Osteoblast (primary cell): ENCODE data around the gene ENPEP. TPM values are rescaled to one million over a fixed set of nuclear protein-coding genes. Genes with fewer than 3 reads are reported as not detected.
"Not testable (repeated sequence)": the region's sequence is repeated elsewhere in the genome, so short reads cannot be mapped to it uniquely, and the experiment has no call there.

ENCODE experiments used
- DNase-seq: peaks from one replicate; pipeline ENCODE4 v3.0.0; 2011; ENCODE audit warnings: low spot score, mixed read lengths; ENCODE audit not compliant: insufficient read length; ENCODE audit errors: missing footprints
- H2AFZ ChIP-seq: 2 replicates; pipeline ENCODE4 v1.6.0; 2011; ENCODE audit warnings: mild to moderate bottlenecking, low read length
- H3K27ac ChIP-seq: 2 replicates; pipeline ENCODE4 v1.5.1; 2011; ENCODE audit warnings: mild to moderate bottlenecking, low read depth, low read length, moderate library complexity
- H3K27me3 ChIP-seq: 2 replicates; pipeline ENCODE4 v1.6.0; 2012; ENCODE audit warnings: mild to moderate bottlenecking, control low read depth, inconsistent platforms, low read length, moderate library complexity; ENCODE audit not compliant: insufficient read depth
- H3K36me3 ChIP-seq: 2 replicates; pipeline ENCODE4 v1.5.1; 2011; ENCODE audit warnings: mild to moderate bottlenecking, low read length, control low read depth, moderate library complexity; ENCODE audit not compliant: insufficient read depth
- H3K4me1 ChIP-seq: 2 replicates; pipeline ENCODE4 v1.5.1; 2011; ENCODE audit warnings: mild to moderate bottlenecking, low read length, control low read depth, moderate library complexity; ENCODE audit not compliant: insufficient read depth
- H3K4me2 ChIP-seq: 2 replicates; pipeline ENCODE4 v1.6.0; 2011; ENCODE audit warnings: mild to moderate bottlenecking, low read length; ENCODE audit not compliant: insufficient read depth
- H3K4me3 ChIP-seq: fragments of 200-600 bp; sonication (generic); 3 replicates; pipeline ENCODE4 v1.5.1; 2012; ENCODE audit warnings: mild to moderate bottlenecking, low read length, inconsistent platforms; ENCODE audit not compliant: insufficient read depth
- H3K79me2 ChIP-seq: 2 replicates; pipeline ENCODE4 v1.6.0; 2012; ENCODE audit warnings: mild to moderate bottlenecking, low read length, control low read depth, inconsistent platforms; ENCODE audit not compliant: insufficient read depth
- H3K9me3 ChIP-seq: 2 replicates; pipeline ENCODE4 v1.5.1; 2011; ENCODE audit warnings: low read depth, low read length, control low read depth
- H4K20me1 ChIP-seq: 2 replicates; pipeline ENCODE4 v1.6.0; 2012; ENCODE audit warnings: mild to moderate bottlenecking, low read length, control low read depth; ENCODE audit not compliant: insufficient read depth
- total RNA-seq: library from RNA; depleted of rRNA; stranded (reverse); fragments of >200 nt; gene quantifications from 2 replicates; pipeline ENCODE4 v1.2.3, GENCODE V29; 2012
- TF ChIP-seq, protein P1 (sequence below): IDR thresholded peaks from 2 replicates; pipeline ENCODE4 v1.5.1; 2011; ENCODE audit warnings: mild to moderate bottlenecking, low read depth, low read length, moderate library complexity; ENCODE audit errors: extremely low read depth

Gene ENPEP
- total RNA-seq, 1 donor: 1.1 TPM

DNA sequence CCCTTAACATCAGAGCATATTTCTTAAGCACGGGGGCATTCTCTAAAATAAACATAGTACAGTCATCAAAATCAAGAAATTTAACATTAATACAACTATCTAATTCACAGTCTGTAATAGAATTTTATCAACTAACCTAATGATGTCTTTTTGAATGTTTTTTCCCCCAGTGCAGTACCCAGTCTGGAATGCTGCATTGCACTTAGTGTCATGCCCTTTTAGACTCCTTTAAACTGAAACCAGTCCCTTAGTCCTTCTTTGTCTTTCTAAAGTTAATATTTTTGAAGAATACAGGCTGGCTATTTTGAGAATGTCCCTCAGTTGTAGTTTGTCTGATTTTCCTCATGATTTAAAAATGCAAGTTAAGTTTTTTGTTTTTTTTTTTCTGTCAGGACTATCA, 9.5 kb downstream of the ENPEP start:
- H3K4me3 ChIP-seq: no peak overlapping the region
- H3K4me2 ChIP-seq: peak overlapping the region; percentile 18
- H3K27ac ChIP-seq: peak overlapping the region; percentile 43
- no peak for DNase-seq
- no peaks in the 10 kb centered on the region for H3K79me2 ChIP-seq
- no peaks in the 10 kb centered on the region for H4K20me1 ChIP-seq
- no peaks in the 10 kb centered on the region for H3K36me3 ChIP-seq
- peaks cover 19% of the 10 kb centered on the region for H3K4me1 ChIP-seq
- no peaks in the 10 kb centered on the region for H3K27me3 ChIP-seq
- H3K9me3 ChIP-seq: no peaks in the 10 kb centered on the region
- TF ChIP-seq, protein P1, sequence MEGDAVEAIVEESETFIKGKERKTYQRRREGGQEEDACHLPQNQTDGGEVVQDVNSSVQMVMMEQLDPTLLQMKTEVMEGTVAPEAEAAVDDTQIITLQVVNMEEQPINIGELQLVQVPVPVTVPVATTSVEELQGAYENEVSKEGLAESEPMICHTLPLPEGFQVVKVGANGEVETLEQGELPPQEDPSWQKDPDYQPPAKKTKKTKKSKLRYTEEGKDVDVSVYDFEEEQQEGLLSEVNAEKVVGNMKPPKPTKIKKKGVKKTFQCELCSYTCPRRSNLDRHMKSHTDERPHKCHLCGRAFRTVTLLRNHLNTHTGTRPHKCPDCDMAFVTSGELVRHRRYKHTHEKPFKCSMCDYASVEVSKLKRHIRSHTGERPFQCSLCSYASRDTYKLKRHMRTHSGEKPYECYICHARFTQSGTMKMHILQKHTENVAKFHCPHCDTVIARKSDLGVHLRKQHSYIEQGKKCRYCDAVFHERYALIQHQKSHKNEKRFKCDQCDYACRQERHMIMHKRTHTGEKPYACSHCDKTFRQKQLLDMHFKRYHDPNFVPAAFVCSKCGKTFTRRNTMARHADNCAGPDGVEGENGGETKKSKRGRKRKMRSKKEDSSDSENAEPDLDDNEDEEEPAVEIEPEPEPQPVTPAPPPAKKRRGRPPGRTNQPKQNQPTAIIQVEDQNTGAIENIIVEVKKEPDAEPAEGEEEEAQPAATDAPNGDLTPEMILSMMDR: no peak
- no peak overlapping the region for H2AFZ ChIP-seq

DNA sequence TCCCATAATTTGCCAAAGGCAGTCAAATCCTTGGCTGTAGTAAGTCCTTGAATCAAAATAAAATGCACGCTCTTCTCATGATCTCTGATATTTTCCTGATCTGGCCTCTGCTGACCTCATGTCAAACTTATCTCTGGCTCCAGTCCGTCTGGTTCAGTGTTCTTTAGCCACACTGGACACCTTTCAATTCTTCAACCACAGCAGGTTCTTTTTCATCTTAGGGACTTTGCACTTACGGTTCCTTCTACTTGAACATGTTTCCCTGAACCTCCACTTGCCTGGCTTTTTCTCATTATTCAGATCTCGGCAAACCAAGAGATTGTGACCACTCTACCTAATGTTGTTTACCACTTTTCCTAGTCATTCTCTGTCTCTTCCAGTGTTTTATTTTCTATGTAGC, 10.3 kb downstream of the ENPEP start:
- Histone ChIP-seq H3K27ac (no peak overlapping the region), H2AFZ (no peak overlapping the region), H3K79me2 (no peaks in the 10 kb centered on the region), H3K9me3 (no peaks in the 10 kb centered on the region), H3K4me1 (peaks cover 19% of the 10 kb centered on the region), H4K20me1 (no peaks in the 10 kb centered on the region), H3K4me3 (no peak overlapping the region), H3K4me2 (no peak overlapping the region), H3K36me3 (no peaks in the 10 kb centered on the region), H3K27me3 (no peaks in the 10 kb centered on the region)
- DNase-seq: no peak
- TF ChIP-seq, protein P1: no peak

DNA sequence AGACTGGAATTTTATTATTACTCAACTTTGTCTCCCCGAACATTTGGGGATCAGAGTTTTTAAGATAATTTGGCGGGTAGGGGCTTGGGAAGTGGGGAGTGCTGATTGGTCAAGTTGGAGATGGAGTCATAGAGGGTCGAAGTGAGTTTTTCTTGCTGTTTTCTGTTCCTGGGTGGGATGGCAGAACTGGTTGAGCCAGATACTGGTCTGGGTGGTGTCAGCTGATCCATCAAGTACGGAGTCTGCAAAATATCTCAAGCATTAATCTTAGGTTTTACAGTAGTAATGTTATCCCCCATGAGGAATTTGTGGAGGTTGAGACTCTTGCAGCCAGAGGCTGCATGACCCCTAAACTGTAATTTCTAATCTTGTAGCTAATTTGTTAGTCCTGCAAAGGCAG, 10.9 kb downstream of the ENPEP start:
- peaks cover 19% of the 10 kb centered on the region for H3K4me1 ChIP-seq
- DNase-seq, H4K20me1 ChIP-seq, H3K27ac ChIP-seq, H3K27me3 ChIP-seq, H3K9me3 ChIP-seq, H3K4me3 ChIP-seq, H3K4me2 ChIP-seq, H3K36me3 ChIP-seq, H2AFZ ChIP-seq, H3K79me2 ChIP-seq: not testable (repeated sequence)

DNA sequence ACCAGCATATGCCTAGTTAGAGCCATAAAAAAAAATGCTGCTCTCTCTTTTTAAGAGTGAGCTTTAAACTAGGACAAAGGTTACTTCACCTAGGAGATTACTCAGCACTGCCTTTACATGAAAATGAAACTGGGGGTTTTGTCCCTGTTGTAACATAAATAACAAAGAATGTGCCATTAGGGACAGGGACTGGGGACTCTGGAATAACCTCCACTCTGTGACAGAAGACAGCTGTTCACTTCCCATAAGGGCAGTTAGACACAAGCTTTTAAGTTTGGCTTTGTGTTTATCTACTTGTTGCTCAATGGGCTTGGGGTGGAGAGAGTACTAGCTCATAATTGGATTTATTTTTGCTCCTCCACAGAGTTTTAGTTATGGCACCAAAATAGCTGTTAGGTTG, 11.9 kb downstream of the ENPEP start:
- H4K20me1 ChIP-seq: no peaks in the 10 kb centered on the region
- H3K9me3 ChIP-seq: no peaks in the 10 kb centered on the region
- DNase-seq: no peak
- H3K36me3 ChIP-seq: no peaks in the 10 kb centered on the region
- no peak overlapping the region for H3K4me3 ChIP-seq
- H3K4me2 ChIP-seq: peak overlapping the region; percentile 6
- no peak overlapping the region for H3K27ac ChIP-seq
- TF ChIP-seq, protein P1: no peak
- peak overlapping the region; percentile 5 for H2AFZ ChIP-seq
- H3K27me3 ChIP-seq: no peaks in the 10 kb centered on the region
- no peaks in the 10 kb centered on the region for H3K79me2 ChIP-seq
- H3K4me1 ChIP-seq: peaks cover 19% of the 10 kb centered on the region
